T47D (cell line): ENCODE measurements around the gene MAML2.

Source experiments
- DNase-seq, 2 experiments: peaks; one replicate each; pipeline versions ENCODE4 v3.0.0 to v3.0.0-alpha.2; 2011 to 2012; ENCODE audit warnings: low read depth in 1 of 2, low spot score in 1 of 2
- JUND ChIP-seq: IDR thresholded peaks from 2 replicates; pipeline ENCODE4 v1.6.1; 2012; ENCODE audit warnings: low read depth
- in situ Hi-C: cut with HindIII; loops from 2 replicates; pipeline ENCODE4 v1.10.0; 2016; ENCODE audit warnings: low sequenced_read_pairs, low pct_unique_long_range_greater_than_20kb

The MAML2 gene

DNA sequence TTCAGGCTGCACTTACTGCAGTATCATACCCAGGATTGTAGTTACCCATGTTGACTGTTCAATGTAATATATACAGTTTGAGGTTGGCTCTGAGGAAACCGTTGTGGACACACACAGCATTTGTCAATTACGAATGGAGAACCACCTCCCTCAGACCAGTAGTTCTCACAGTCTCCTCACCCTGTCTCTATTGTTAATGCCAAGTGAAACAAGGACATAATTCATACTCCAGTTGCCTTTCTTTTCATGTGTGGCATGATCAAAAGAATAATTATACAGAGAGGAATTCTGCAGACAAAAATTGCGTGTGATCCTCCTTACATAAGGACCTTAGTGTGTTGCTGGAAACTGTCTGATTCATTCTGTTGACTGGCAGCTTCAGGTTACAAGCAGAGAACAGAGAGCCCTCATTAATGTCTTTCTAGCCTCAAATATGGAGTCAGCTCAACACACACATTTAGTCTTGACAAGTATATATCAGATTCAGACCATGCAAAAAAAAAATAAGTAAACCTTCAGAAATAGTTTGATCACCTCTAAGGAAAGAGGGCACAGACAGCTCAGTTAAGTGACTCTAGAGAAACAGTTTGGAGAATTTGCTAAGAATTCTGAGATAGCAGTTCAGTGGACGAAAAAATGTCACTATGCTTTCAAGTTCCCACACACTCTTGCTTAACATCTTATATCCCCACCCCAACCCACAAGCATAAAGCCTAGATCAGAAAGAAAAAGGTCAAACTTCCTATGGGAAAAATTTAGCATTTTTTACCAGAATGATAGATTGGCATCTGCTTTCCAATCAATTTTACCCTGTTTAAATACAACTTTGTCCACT lies 96.1 kb downstream of the MAML2 start:
- in situ Hi-C loops: no loop called here
- no peak for TF ChIP-seq JUND
- no peak for DNase-seq

DNA sequence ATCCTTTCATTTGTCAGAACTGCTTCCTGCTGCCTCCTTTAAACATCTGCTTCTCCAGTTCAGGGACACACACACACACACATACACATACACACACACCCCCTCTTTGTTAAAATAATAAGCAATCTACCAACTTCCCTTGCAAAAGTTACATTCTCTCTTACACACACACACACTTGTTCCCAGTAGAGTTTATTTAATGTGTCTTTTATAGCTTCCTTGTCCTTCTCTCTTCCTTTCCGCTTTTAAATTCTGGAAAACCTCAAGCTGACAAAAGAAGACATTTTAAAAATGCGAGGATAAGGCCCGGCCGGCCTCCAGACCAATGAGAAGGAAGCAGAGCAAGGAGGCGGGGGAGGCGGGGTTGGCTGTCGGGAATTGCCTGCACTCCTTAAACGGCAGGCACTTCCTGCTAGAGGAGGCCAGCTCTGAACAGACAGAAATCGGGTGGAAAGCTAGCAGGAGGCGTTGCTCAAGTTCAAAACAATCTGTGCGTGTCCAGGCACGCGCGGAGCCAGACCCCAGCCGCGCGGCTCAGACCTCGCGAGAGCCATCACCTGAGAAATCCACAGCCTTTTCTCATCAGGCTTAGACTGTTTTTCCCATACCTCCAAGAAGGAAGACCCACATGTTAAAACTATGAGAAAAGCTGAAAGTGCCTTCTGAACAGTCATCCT lies 99.9 kb downstream of the MAML2 start:
- DNase-seq: peak; percentile 79 to 96
- in situ Hi-C loops: no loop called here
- no peak for TF ChIP-seq JUND

DNA sequence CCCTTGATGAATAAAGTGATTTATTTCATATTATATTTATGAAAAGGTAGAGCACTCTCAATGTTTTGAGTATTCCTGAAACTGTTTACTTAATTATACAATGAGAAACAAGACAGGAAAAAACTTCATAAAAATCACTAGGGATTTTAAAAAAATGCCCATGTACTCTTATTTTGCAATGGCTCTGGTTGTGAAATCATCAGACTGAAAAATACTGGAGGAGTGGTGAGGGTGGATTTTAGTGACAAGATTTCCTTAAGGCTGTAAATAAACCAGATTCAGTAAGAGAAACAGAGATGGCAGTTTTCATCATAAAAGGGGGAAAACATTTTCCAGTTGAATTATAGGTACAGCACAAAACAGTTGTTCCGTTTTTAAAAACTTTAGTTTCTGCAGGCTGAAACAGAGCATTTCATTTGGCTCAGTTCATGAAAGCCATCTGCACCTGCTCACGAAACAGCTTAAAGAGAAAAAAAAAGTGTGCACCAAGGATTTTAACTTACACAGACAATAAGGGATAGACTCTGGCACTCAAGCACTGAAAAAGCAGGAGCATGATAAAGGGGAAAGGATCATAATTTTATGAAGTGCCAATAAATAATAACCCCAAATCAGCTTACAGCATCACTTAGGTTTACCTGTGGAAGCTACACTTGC lies 100.7 kb downstream of the MAML2 start:
- no peak for DNase-seq
- TF ChIP-seq JUND: no peak
- in situ Hi-C loops: no loop called here

DNA sequence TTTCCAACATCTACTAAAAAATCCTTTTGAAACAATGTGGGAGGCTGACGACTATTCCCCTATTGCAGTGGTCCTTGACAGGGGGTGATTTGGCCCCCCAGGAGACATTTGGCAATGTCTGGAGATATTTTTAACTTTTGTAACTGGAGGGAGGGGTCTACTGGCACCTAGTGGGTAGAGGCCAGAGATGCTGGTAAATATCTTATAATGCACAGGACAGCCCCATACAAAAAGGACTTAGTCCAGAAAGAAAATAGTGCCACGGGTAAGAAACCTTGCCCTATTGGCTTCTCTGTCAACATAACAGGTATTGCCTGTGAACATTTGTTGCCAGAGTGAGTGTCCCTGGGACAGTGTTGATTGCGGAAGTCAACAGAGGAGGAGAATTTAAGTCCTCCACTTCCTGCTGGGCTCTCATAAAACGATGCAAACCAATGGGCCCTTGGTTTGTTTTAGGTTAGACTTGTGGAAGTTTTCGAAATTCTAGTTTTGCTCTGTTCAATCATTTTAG lies 101.6 kb downstream of the MAML2 start:
- in situ Hi-C loops: no loop called here
- TF ChIP-seq JUND: no peak
- peak in 1 of 2 experiments; percentile 41 for DNase-seq

DNA sequence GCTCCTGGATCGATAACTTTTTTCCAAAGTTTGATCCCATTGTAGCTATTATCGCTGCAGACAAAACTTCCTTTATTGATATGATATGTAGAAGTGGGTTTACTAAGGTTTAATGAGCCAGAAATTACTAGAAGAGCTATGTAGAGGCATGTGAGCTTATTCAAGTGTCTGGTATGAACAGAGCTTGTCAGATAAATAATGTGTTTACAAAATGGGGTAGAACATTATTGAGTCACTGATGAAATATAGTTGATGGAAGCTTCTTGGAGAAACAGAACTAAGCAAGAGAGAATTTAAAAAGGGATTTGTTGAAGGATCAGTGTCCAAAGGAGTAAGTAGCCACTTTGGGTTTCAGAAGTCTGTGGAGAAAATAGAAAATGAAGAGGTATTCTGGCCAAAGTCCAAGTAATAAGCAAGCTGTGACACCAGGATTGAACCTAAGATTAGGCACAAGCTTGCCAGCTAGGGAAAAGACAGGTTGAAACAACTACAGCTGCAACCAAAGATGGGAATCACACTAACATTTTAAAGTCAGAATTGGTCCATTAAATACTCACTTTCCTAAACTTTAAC lies 104.3 kb downstream of the MAML2 start:
- in situ Hi-C loops: no loop called here
- no peak for DNase-seq
- no peak for TF ChIP-seq JUND

DNA sequence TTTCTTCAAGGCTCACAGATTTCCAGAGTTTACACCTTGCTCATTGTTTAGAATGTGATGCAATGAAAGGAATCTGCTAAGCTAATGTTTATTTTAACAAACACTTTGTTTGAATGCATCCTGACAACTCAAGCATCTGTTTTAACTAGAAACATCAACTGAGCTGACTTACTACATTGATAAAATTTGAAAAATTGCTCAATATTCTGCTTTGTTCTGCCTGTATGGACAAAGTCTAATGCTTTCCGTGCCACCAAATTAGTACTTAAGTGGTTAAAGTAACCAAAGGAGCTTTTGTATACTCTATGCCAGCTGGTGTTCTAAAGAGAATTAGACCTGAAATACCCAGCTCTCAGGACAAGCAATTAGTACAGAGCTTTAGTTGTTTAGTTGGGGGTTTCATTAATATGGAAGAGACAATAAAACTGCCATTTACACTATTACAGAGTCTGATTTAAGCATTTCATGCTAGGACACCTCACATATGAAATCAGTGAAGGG lies 105.2 kb downstream of the MAML2 start:
- peak in 1 of 2 experiments; percentile 64 for DNase-seq
- in situ Hi-C loops: no loop called here
- peak; percentile 37; the same call in 1 of the 2 replicates for TF ChIP-seq JUND

DNA sequence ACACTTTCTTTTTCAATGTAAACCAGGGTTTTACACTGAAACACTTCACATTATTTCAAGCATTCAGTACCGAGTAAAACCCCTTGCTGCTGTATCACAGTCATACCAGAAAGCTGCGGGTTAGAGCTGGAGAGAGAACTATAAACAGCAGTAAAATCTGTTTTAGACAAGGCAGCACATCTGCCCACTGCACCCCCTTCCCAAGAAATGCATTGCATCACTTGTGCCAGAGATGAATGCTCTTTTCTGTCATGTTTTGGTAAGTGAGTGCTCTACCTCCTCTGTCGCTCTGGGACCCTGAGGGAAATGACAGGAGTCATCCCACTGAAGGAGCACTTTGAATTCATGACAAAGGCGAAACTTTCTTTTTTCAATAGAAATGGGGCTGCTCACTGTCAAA lies 107.2 kb downstream of the MAML2 start:
- TF ChIP-seq JUND: no peak
- in situ Hi-C loops: no loop called here
- DNase-seq: no peak

DNA sequence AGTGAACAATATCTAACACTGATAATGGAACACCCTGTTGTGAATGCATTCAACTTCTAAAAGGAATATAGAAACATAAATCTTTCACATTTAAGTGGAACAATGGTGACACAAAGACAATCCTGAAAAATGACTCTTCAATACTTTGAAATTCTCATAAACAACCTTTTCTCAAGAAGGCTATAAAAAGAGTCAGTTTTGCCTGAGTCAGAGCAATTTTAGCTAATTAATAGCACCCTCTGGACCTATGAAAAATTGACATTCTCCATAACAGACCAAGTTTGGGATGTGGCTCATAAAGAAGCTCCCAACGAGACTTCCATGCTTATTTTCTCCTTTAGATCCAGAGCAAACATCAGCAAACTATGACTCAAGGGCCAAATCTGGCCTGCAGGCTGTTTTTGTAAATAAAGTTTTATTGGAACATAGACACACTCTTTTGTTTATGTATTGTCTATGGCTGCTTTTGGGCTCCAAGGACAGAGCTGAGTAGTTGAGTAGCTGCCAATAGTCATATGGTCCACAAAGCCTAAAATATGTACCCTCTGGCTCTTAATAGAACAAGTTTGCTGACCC lies 108.0 kb downstream of the MAML2 start:
- TF ChIP-seq JUND: no peak
- in situ Hi-C loops: no loop called here
- peak in 1 of 2 experiments; percentile 34 for DNase-seq

DNA sequence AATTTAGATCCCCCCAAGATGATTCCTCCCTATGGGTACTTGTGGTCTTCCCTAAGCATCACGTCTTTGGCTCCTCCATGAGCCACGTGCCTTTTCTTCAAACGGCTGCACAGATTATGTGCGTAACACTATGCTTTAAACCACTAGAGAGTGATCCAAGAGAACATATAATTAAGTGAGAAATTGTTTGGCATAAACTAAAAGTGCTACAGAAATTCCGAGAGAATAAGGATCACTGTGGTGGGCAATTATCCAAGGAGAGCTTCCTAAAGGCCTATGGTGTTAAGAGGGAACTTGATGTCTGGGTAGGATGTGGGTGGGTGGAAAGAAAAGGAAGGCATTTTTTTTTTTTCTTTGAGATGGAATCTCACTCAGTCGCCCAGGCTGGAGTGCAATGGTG lies 110.9 kb downstream of the MAML2 start:
- no peak for TF ChIP-seq JUND
- DNase-seq: no peak
- in situ Hi-C loops: no loop called here

DNA sequence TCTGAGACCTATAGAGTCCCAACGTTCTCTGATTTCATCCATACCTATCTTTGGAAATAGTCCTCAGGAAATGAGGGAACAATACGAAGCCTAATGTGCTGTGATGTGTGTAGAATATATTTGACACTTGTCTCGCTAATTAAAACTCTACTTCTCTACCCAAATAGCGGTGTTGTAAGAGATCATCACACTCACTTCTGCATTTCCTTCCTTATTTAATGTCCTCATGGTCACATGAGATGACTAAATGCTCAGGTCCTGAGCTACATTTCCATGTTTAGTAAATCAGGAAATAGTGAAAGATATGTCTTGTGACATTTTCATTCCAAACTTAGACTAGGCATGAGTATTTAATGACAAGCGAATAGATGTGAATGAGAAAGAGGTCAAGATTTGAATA lies 112.3 kb downstream of the MAML2 start:
- TF ChIP-seq JUND: no peak
- DNase-seq: no peak
- in situ Hi-C loops: no loop called here

DNA sequence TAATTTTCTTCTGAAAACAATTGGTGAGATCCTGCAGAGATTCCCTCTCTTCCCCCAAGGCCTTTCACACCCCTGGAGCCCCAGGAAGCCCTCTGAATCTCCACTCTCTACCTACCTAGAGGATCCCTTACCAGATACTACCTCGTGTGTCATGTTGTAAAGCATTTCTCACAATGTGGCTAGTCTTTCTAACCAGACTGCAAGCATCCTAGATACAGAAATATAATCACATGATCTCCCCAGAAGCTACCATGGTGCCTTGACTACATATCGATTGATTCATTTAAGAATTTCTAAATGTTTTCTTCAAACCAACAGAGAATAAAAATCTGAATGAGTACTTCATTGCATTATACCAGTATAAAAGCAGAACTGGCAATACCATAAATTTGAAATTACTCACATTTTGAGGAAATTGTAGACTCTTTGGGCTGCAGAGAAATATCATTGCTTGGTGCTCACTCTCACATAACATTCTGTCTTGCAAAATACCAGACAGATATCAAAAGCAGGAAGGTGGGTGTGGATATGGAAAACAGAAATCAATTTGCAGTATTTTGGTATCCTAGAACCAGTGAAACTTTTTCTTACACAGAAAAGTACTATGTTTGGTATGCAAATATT lies 113.5 kb downstream of the MAML2 start:
- DNase-seq: no peak
- in situ Hi-C loops: no loop called here
- no peak for TF ChIP-seq JUND

DNA sequence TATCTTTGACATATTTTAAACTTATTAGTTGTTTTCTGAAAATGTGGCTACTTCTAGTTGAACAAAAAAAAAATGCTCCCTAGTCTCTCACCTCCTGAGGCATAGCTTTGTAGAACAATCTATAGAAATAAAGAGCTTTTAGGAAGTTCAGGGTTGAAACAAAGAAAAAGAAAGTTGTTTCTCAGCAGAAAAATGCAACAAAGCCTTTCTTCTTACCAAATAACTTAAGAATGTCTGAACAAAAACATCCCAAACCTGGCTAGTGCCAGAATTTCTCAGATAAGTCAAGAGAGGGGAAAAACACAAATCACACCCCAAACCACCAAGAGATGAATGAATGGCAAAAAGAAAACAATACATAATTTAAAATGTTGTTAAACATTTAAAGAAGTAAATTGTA lies 114.1 kb downstream of the MAML2 start:
- no peak for TF ChIP-seq JUND
- in situ Hi-C loops: no loop called here
- no peak for DNase-seq
